ENCODE measurements around the gene GATAD2A. TPM values are rescaled to one million over a fixed set of nuclear protein-coding genes. Genes with fewer than 3 reads are reported as not detected.

GATAD2A gene
- polyA plus RNA-seq, 4 donors: 25.9 to 49.1 (median 33.0) TPM

DNA sequence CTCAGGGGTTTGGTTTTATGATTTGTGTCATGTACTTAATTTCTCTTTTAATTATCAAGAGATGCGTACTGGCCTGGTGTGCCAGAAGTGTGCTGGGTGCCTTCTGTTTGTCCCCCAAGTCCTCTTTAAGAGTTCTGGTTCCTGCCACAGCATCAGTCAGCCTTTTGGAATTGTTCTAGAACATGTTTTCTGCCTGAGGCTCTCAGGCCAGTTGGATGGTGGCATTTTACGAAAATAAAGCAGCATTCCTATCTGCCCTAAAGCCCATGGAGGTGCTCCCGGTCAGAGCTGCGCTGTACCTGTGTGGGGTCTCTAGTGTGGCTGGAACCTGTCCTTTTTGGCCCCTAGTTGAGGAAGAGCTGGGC, 55.8 kb downstream of the GATAD2A start:
- H3K36me3 ChIP-seq (ENCODE audit: control insufficient read depth in 3 of 3, insufficient read depth in 2 of 3, low read depth in 1 of 3, low read length in 3 of 3): peaks cover 0 to 41% (median 12%) of the 10 kb centered on the region in 3 donors
- H3K4me3 ChIP-seq (ENCODE audit: low read depth in 1 of 3, low read length in 3 of 3): no peak overlapping the region
- H3K27ac ChIP-seq (ENCODE audit: low read depth in 1 of 3, low read length in 2 of 3): peak overlapping the region in 2 of 3 donors; percentile 66 to 91
- DNase-seq: no peak
- no peaks in the 10 kb centered on the region for H3K27me3 ChIP-seq (ENCODE audit: control insufficient read depth in 3 of 3, insufficient read depth in 3 of 3, low read length in 3 of 3)
- no peak for FAIRE-seq
- 87 to 93% (median 88%) methylated on average over 4 of the region's 4 CpGs for WGBS, 3 donors
- H3K9me3 ChIP-seq (ENCODE audit: control insufficient read depth in 2 of 2, insufficient read depth in 1 of 2, low read depth in 1 of 2, low read length in 1 of 2): peaks cover 0 to 2% of the 10 kb centered on the region in 2 donors
- H3K4me1 ChIP-seq (ENCODE audit: control insufficient read depth in 3 of 3, insufficient read depth in 2 of 3, low read depth in 1 of 3, low read length in 2 of 3): peaks cover 2 to 70% (median 30%) of the 10 kb centered on the region in 3 donors

DNA sequence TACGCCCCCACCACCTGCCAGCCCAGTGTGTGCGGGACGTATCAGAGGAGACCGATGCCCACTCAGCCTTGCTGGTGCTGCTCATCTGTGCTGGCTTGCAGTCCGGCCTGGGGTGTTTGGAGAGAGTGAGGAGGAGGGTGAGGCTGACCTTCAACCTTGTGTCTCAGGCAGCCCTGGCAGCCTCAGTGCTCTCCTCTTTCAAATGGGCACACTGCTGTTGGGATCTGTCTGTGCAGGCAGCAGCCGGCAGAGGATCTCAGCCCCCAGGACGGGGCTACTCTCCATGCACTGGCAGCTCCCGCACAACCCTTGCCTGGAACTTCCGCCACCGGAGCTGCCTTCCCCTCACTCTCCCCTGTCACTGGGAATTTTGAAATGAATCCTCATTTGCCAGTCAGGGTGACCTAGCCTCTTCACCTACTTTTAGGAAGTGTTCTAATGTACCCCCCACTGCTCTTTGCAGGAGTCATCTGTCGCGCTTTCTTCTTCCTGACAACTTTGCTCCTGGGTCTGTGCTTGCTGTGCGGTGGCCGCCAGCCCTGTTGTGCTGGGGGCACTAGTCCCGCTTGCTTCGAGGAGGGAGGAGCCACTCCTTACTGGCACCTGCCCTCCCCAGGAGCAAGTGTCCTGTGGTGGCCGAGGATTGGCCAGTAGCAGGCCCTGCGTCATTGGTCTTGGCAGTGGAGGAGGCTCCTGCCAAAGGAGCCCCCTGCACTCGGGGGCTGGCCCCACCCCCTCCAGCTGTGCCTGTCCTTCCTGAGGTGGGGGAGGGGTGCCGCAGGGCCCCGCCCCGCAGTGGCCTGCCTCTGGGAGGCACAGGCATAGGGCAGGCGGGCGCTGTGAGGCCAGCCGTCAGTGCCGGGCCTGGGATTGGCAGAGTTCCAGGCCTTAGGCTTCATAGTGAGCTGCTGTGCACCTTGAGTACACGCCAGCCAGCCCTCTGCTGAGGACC, 56.5 kb downstream of the GATAD2A start:
- no peak overlapping the region for H3K4me3 ChIP-seq (ENCODE audit: low read depth in 1 of 3, low read length in 3 of 3)

DNA sequence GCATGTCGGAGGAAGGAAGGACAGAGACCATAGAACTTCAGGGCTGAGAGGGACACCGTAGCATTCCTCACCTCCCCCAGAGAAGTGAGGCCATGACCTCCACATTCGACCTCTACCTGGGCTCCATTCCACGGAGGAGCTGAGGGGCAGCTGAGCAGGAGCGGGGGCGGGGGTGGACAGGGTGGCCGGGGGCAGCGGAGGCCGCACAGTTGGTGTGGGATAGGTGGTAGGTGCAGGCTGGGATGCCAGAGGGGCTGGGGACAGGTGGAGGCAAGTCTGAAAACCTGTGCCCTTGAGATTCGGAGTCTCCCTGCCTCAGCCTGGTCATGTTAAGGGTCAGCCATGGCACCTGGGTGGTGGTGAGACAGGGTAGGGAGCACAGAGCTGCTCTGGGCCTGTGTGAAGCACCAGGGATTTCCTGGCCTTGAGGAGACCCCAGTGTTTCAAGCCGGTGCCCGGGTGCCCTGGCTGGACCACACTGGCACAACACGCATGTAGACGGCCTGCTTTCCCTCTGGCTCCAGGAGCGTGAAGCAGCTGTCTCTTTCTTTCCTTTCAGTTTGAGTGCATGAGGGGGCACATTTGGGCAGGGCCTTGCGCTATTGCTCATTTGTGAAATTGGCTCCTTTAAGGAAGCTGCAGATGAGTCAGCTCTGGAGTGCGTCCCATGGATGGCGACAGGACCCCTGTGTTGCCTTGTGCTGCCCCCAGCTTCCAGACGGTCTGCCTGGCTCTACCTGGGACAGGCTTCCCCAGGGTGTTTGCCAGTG, 58.1 kb downstream of the GATAD2A start:
- DNase-seq (peak in 1 of 2 donors; percentile 17), FAIRE-seq (no peak)
- peaks cover 1 to 24% of the 10 kb centered on the region in 2 donors for H3K9me3 ChIP-seq (ENCODE audit: control insufficient read depth in 2 of 2, insufficient read depth in 1 of 2, low read depth in 1 of 2, low read length in 1 of 2)
- H3K27me3 ChIP-seq (ENCODE audit: control insufficient read depth in 3 of 3, insufficient read depth in 3 of 3, low read length in 3 of 3): no peaks in the 10 kb centered on the region
- peaks cover 0 to 44% (median 23%) of the 10 kb centered on the region in 3 donors for H3K36me3 ChIP-seq (ENCODE audit: control insufficient read depth in 3 of 3, insufficient read depth in 2 of 3, low read depth in 1 of 3, low read length in 3 of 3)
- no peak overlapping the region for H3K4me3 ChIP-seq (ENCODE audit: low read depth in 1 of 3, low read length in 3 of 3)
- H3K27ac ChIP-seq (ENCODE audit: low read depth in 1 of 3, low read length in 2 of 3): peak overlapping the region in 2 of 3 donors; percentile 65 to 66
- peaks cover 2 to 49% (median 22%) of the 10 kb centered on the region in 3 donors for H3K4me1 ChIP-seq (ENCODE audit: control insufficient read depth in 3 of 3, insufficient read depth in 2 of 3, low read depth in 1 of 3, low read length in 2 of 3)
- 71 to 88% (median 80%) methylated on average over 18 to 19 of the region's 19 CpGs for WGBS, 3 donors

More for the DNA sequence above, 56.5 kb downstream of the GATAD2A start:
- H3K4me1 ChIP-seq (ENCODE audit: control insufficient read depth in 3 of 3, insufficient read depth in 2 of 3, low read depth in 1 of 3, low read length in 2 of 3): peaks cover 2 to 64% (median 30%) of the 10 kb centered on the region in 3 donors
- peaks cover 0 to 46% (median 18%) of the 10 kb centered on the region in 3 donors for H3K36me3 ChIP-seq (ENCODE audit: control insufficient read depth in 3 of 3, insufficient read depth in 2 of 3, low read depth in 1 of 3, low read length in 3 of 3)
- WGBS, 3 donors: 40 to 46% (median 44%) methylated on average over 27 of the region's 27 CpGs
- FAIRE-seq (no peak), DNase-seq (peak; percentile 59 to 91)
- H3K27ac ChIP-seq (ENCODE audit: low read depth in 1 of 3, low read length in 2 of 3): peak overlapping the region; percentile 35 to 91 (median 66)
- H3K27me3 ChIP-seq (ENCODE audit: control insufficient read depth in 3 of 3, insufficient read depth in 3 of 3, low read length in 3 of 3): no peaks in the 10 kb centered on the region
- peaks cover 0 to 8% of the 10 kb centered on the region in 2 donors for H3K9me3 ChIP-seq (ENCODE audit: control insufficient read depth in 2 of 2, insufficient read depth in 1 of 2, low read depth in 1 of 2, low read length in 1 of 2)

DNA sequence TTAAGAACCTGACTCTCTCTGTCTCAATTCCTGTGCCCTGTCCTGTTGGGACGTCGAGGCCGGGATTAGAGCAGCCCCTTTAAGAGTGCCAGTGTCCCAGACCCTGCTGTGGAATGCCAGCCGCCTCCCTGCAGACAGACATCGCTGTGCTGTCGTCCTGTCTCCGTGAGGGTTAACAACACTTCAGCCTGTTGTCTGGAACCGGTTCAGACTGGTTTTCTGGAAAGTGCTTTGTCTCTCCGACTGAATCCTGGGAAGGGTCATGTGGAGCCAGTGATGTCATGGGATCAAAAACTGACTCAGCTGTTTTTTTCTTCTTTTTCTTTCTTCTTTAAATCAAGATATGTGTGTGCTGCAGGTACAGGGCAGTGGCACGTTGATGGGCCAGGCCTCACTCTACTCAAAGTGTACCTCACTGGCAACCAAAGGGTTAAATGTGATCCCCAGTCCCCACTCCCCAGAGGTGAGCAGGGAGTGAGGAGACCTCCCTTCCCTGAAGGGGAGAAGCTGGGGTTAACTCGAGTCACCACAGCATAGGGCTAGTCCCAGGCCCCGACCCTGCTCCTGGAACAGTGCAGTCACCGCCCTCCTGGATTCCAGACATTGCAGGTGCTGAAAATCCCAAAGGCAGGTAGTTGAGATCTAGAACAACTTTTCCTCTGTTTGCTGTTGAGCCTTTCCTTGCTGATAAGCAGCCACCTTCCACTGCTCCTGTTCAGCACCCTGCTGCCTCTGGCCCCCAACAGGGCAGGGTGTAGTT, 59.0 kb downstream of the GATAD2A start:
- 49 to 59% (median 55%) methylated on average over 13 of the region's 13 CpGs for WGBS, 3 donors
- Histone ChIP-seq H3K27ac (ENCODE audit: low read depth in 1 of 3, low read length in 2 of 3) (peak overlapping the region in 2 of 3 donors; percentile 65 to 68), H3K36me3 (ENCODE audit: control insufficient read depth in 3 of 3, insufficient read depth in 2 of 3, low read depth in 1 of 3, low read length in 3 of 3) (peaks cover 0 to 44% (median 23%) of the 10 kb centered on the region in 3 donors), H3K4me1 (ENCODE audit: control insufficient read depth in 3 of 3, insufficient read depth in 2 of 3, low read depth in 1 of 3, low read length in 2 of 3) (peaks cover 2 to 45% (median 18%) of the 10 kb centered on the region in 3 donors), H3K27me3 (ENCODE audit: control insufficient read depth in 3 of 3, insufficient read depth in 3 of 3, low read length in 3 of 3) (no peaks in the 10 kb centered on the region), H3K9me3 (ENCODE audit: control insufficient read depth in 2 of 2, insufficient read depth in 1 of 2, low read depth in 1 of 2, low read length in 1 of 2) (peaks cover 1 to 34% of the 10 kb centered on the region in 2 donors), H3K4me3 (ENCODE audit: low read depth in 1 of 3, low read length in 3 of 3) (no peak overlapping the region)
- FAIRE-seq (no peak), DNase-seq (peak in 1 of 2 donors; percentile 90)

DNA sequence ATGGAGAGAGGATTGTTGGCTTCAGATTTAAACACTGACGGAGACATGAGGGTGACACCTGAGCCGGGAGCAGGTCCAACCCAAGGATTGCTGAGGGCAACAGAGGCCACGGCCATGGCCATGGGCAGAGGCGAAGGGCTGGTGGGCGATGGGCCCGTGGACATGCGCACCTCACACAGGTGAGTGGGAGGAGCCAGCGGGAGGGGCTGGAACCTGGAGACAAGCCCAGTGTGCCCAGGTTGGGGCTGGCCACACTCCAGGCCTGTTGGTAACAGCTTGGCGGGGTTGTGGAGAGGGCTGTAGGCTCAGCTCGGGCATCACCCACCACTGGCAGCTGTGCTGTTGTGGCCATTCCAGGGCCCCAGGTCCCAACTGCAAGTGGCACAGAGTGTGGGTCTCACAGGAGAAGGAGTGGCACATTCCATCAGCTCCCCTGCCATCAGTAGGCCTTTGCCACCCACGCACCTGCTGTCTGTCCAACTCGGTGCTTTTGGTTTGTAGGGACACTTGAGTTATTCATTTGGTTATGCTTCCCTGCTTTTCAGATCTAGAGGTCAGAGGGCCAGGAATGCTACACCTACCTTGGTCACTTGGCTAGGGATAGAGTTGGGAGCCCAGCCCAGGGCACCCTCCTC, 60.1 kb downstream of the GATAD2A start:
- 96 to 98% (median 98%) methylated on average over 11 to 12 of the region's 12 CpGs for WGBS, 3 donors
- H3K27ac ChIP-seq (ENCODE audit: low read depth in 1 of 3, low read length in 2 of 3): no peak overlapping the region
- peaks cover 1 to 37% of the 10 kb centered on the region in 2 donors for H3K9me3 ChIP-seq (ENCODE audit: control insufficient read depth in 2 of 2, insufficient read depth in 1 of 2, low read depth in 1 of 2, low read length in 1 of 2)
- H3K4me1 ChIP-seq (ENCODE audit: control insufficient read depth in 3 of 3, insufficient read depth in 2 of 3, low read depth in 1 of 3, low read length in 2 of 3): peaks cover 2 to 40% (median 15%) of the 10 kb centered on the region in 3 donors
- H3K36me3 ChIP-seq (ENCODE audit: control insufficient read depth in 3 of 3, insufficient read depth in 2 of 3, low read depth in 1 of 3, low read length in 3 of 3): peaks cover 0 to 37% (median 23%) of the 10 kb centered on the region in 3 donors
- DNase-seq (no peak), FAIRE-seq (no peak)
- no peak overlapping the region for H3K4me3 ChIP-seq (ENCODE audit: low read depth in 1 of 3, low read length in 3 of 3)
- H3K27me3 ChIP-seq (ENCODE audit: control insufficient read depth in 3 of 3, insufficient read depth in 3 of 3, low read length in 3 of 3): no peaks in the 10 kb centered on the region

DNA sequence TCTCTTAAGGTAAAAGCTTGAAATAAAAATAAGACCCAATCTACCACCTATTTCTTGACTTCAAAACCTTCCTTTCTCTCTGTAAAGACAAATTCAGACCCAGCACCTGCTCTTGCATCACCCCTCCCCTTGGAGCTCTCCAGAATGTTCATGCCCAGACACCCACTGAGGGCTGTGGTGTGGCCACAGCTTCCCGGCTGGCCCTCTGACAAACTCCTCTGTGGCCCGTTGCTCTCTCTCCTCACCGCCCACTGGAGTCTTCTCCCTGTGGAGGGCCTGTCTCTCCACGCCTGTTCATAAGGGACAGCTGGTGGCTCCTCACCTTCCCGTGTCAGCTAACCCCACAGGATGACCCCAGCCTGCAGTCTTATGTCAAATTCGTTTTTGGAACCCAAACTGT, 60.7 kb downstream of the GATAD2A start:
- DNase-seq: no peak
- Histone ChIP-seq H3K4me1 (ENCODE audit: control insufficient read depth in 3 of 3, insufficient read depth in 2 of 3, low read depth in 1 of 3, low read length in 2 of 3) (peaks cover 2 to 40% (median 13%) of the 10 kb centered on the region in 3 donors), H3K36me3 (ENCODE audit: control insufficient read depth in 3 of 3, insufficient read depth in 2 of 3, low read depth in 1 of 3, low read length in 3 of 3) (peaks cover 0 to 37% (median 23%) of the 10 kb centered on the region in 3 donors), H3K9me3 (ENCODE audit: control insufficient read depth in 2 of 2, insufficient read depth in 1 of 2, low read depth in 1 of 2, low read length in 1 of 2) (peaks cover 1 to 37% of the 10 kb centered on the region in 2 donors), H3K4me3 (ENCODE audit: low read depth in 1 of 3, low read length in 3 of 3) (no peak overlapping the region), H3K27me3 (ENCODE audit: control insufficient read depth in 3 of 3, insufficient read depth in 3 of 3, low read length in 3 of 3) (no peaks in the 10 kb centered on the region), H3K27ac (ENCODE audit: low read depth in 1 of 3, low read length in 2 of 3) (no peak overlapping the region)
- 86 to 97% (median 94%) methylated on average over 6 of the region's 6 CpGs for WGBS, 3 donors
- FAIRE-seq: no peak

DNA sequence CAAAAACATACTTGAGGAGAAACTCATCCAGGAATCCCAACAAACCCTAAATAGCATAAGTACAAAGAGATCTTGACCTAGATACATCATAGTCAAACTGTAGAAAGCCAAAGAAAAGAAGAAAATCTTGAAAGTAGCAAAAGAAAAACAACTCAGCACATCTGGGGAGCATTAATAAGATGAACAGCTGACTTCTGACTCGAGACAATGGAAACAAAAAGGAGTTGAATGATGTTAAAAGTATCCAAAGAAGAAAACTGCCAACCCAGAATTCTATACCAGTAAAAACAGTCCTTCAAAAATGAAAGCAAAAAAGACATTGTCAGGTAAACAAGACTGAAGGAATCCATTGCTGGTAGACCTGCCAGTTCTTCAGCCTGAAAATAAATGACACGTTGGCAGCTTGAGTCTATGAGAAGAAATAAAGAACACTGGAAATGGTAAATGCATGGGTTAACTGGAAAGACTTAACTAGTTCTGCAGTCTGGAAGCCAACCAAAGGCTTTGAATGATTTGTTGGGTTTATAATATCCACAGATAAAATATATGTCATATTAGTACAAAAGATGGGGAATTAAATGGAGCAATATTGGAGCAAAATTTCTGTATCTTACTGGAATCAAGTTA, 63.1 kb downstream of the GATAD2A start:
- DNase-seq: no peak
- Histone ChIP-seq H3K36me3 (ENCODE audit: control insufficient read depth in 3 of 3, insufficient read depth in 2 of 3, low read depth in 1 of 3, low read length in 3 of 3) (peaks cover 0 to 42% (median 23%) of the 10 kb centered on the region in 3 donors), H3K27me3 (ENCODE audit: control insufficient read depth in 3 of 3, insufficient read depth in 3 of 3, low read length in 3 of 3) (no peaks in the 10 kb centered on the region), H3K9me3 (ENCODE audit: control insufficient read depth in 2 of 2, insufficient read depth in 1 of 2, low read depth in 1 of 2, low read length in 1 of 2) (peaks cover 1 to 37% of the 10 kb centered on the region in 2 donors), H3K4me3 (ENCODE audit: low read depth in 1 of 3, low read length in 3 of 3) (no peak overlapping the region), H3K27ac (ENCODE audit: low read depth in 1 of 3, low read length in 2 of 3) (no peak overlapping the region), H3K4me1 (ENCODE audit: control insufficient read depth in 3 of 3, insufficient read depth in 2 of 3, low read depth in 1 of 3, low read length in 2 of 3) (peaks cover 0 to 16% (median 0%) of the 10 kb centered on the region in 3 donors)
- no peak for FAIRE-seq
- 91 to 100% (median 100%) methylated on average over 2 of the region's 2 CpGs for WGBS, 3 donors
